GM19324 (cell line): Measurements from ENCODE around the gene AANAT.
"Not testable (repeated sequence)": the region's sequence is repeated elsewhere in the genome, so short reads cannot be mapped to it uniquely, and the experiment has no call there.

Source experiments
- ATAC-seq: cut with Tn5 transposase; IDR thresholded peaks from one replicate; pipeline ENCODE4 v1.9.1; 2021; ENCODE audit warnings: mild to moderate bottlenecking, moderate library complexity; ENCODE audit not compliant: unreplicated experiment, low FRiP score

AANAT gene

DNA sequence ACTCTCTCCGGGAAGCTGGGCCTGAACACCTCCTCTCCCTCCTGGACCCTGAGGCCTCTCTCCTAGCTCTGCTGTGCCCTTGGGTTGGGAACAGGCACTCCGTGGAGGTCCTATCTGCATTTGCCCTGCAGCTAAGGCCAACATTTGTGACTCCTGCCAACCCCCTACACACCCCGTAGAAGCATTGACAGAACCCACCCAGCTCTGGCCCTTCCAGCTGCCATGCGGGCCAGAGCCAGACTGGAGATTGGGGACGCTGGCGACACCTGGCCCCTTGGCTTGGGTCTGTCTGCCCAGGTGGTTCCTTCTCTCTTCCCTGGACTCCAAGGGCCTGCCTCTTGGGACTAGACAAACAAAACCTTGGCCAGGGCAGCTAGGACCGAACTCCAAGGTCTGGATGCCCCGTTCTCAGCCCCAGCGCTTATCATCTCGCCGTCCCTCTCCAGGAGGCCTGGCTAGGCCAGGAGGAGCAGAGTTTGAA lies 34.5 kb downstream of the AANAT start:
- ATAC-seq, result no peak

- ATAC-seq, result no peak
These were observed 35.2 kb downstream of the AANAT start for GRCh38 chr17:76502341-76503211.

DNA sequence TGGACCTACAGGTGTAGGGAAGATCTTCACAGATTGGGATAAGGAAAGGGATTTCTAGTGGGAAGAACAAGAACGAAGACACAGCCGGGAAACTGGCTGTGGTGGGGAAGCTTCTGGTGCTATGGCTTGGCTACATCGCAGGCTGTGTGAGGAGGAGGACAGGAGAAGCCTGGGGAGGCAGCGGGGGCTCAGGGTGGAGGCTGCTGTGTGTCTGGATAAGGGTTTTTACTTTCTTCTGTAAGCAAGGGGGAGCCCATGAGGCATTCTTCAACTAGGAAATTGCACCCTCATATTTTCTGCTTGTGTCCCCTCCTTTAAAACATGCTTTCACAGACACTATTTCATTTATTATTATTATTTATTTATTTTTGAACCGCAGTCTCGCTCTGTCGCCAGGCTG lies 36.7 kb downstream of the AANAT start:
- no peak for ATAC-seq

DNA sequence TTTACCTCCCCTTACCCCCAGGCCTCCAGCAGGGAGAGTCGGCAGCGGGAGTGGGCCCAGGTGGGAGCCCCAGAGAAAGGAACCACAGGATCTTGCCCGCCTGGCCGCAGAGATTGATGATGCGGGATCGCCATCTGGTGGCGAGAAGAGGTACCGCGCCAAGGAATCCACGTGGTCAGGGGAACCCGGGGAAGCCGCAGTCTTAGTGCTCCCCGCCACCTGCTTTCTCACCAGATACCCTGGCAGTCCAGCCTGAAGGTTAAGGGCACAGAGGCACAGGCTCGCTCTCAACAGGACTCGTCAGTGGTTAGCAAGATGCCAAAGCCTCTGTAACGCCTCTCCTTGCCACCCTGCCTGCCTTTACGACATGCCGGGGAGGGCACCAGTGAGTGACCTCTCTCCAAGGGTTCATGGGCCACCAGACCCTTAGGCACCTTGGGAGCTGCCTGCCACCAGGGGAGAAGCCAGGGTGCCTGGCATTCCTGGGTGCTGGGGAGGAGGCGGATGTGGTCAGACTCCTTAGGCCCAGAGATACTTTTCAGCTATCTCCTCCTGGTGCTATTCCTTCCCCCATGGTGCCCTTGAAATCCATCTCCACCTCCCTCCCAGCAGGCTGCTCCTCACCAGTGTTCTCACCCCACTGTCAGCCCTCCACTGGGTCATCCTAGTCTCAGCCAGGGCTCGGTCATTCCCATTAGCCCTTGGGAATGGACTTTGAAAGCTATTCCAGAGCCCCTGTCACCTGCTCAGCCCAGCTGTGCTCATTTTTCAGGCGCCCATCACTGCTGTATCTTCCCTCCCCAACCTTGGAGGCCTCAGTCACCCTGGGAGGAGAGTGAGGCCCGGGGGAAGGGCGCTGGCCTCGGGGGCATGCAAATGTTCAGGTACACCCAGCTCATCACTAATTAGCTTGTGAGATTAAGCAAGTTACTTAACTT lies 39.3 kb downstream of the AANAT start:
- ATAC-seq, result no peak

GRCh38 chr17:76508472-76509063 lies 41.2 kb downstream of the AANAT start:
- ATAC-seq, result not testable (repeated sequence)

DNA sequence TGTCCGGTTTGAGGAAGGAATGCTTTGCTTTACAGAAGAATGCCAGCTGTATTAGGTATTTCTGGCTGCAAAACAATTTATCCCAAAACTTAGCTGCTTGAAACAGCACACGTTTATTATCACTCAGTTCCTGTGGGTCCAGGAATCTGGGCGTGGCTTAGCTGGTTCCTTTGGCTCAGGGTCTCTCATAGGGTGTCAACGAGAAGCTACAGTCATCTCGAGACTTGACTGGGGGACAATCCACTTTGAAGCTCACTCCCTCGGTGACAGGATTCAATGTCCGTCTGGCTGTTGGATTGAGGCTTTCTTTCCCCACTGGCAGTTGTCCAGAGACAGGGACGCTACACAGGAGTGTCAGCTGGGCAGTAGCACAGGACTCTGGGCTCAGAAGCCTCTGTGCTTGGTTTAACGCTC lies 43.4 kb downstream of the AANAT start:
- no peak for ATAC-seq

GRCh38 chr17:76511668-76512365 lies 44.4 kb downstream of the AANAT start:
- no peak for ATAC-seq

GRCh38 chr17:76512366-76513305 lies 45.2 kb downstream of the AANAT start:
- no peak for ATAC-seq

GRCh38 chr17:76513306-76513692 lies 45.9 kb downstream of the AANAT start:
- no peak for ATAC-seq

DNA sequence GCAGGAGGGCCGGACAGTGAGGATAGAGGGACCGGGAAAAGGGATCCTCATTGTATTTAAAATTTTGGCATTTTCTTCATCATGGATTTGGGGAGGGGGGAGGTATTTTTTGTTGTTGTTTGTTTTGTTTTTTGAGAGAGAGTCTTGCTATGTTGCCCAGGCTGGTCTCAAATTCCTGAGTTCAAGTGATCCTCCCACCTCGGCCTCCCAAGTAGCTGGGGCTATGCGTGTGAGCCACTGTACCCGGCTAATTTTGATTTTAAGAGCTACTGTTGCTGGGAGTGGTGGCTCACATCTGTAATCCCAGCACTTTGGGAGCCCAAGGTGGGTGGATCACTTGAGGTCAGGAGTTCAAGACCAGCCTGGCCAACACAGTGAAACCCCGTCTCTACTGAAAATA lies 47.0 kb downstream of the AANAT start:
- not testable (repeated sequence) for ATAC-seq

GRCh38 chr17:76515274-76515949 lies 48.0 kb downstream of the AANAT start:
- ATAC-seq, result no peak

DNA sequence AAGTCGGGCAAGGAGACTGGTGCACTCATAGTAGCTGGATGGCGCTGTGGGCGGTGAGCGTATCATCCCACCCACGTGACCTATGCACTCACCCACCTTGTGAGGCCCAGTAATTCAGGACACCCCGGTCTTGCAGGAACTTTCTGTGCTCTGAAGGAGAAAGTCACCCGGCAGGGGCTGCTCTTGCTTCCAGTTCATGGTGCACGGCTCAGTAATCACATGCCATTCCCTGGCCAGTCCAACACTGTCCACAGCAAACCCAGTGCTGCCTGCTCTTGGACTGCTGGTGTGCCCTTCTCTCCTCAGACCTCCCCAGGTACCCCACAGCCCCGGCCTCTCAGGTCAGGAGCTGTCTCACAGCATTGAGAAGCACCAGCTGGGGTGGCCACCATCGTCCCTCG lies 50.2 kb downstream of the AANAT start:
- no peak for ATAC-seq

GRCh38 chr17:76519048-76519966 lies 51.9 kb downstream of the AANAT start:
- no peak for ATAC-seq
